Liver (tissue), 9 donors: ENCODE data around the gene FKTN. TPM values are rescaled to one million over a fixed set of nuclear protein-coding genes. Genes with fewer than 3 reads are reported as not detected.
A peak's percentile ranks its signal among the peaks of the same experiment; 100 is the strongest.

ENCODE experiments used
- DNase-seq: peaks from one replicate; pipeline ENCODE4 v3.0.0-alpha.2; 2017; ENCODE audit warnings: low spot score
- H3K27ac ChIP-seq, 2 donors: one replicate each; pipeline ENCODE4 v1.7.0; 2013; ENCODE audit warnings: inconsistent platforms in 2 of 2, low read length in 2 of 2, control low read depth in 1 of 2, low read depth in 1 of 2, mild to moderate bottlenecking in 1 of 2
- H3K27me3 ChIP-seq, 4 donors: one replicate each; pipeline versions ENCODE4 v1.6.1 to v1.7.0; 2013; ENCODE audit warnings: low read length in 3 of 4, inconsistent platforms in 1 of 4, mild to moderate bottlenecking in 1 of 4, moderate library complexity in 1 of 4; ENCODE audit not compliant: control insufficient read depth in 4 of 4, insufficient read depth in 4 of 4
- H3K36me3 ChIP-seq, 4 donors: one replicate each; pipeline versions ENCODE4 v1.6.1 to v1.7.0; 2013; ENCODE audit warnings: low read length in 3 of 4, mild to moderate bottlenecking in 3 of 4, low read depth in 1 of 4, moderate library complexity in 1 of 4; ENCODE audit not compliant: control insufficient read depth in 4 of 4, insufficient read depth in 3 of 4
- H3K4me1 ChIP-seq, 4 donors: one replicate each; pipeline versions ENCODE4 v1.6.1 to v1.7.0; 2013; ENCODE audit warnings: low read length in 3 of 4, mild to moderate bottlenecking in 3 of 4, moderate library complexity in 1 of 4; ENCODE audit not compliant: control insufficient read depth in 4 of 4, insufficient read depth in 4 of 4
- H3K4me3 ChIP-seq, 3 donors: one replicate each; pipeline versions ENCODE4 v1.6.1 to v1.7.0; 2013; ENCODE audit warnings: low read length in 3 of 3, control low read depth in 1 of 3, low read depth in 1 of 3, mild to moderate bottlenecking in 1 of 3
- H3K9ac ChIP-seq, 2 donors: one replicate each; pipeline ENCODE4 v1.7.0; 2013; ENCODE audit warnings: low read length in 2 of 2, mild to moderate bottlenecking in 2 of 2, moderate library complexity in 2 of 2, control low read depth in 1 of 2, low read depth in 1 of 2
- H3K9me3 ChIP-seq, 4 donors: one replicate each; pipeline versions ENCODE4 v1.6.1 to v1.7.0; 2013; ENCODE audit warnings: low read length in 3 of 4; ENCODE audit not compliant: control insufficient read depth in 4 of 4
- EGR1 ChIP-seq, 2 donors: IDR thresholded peaks; 2 replicates each; pipeline ENCODE4 v1.6.1; 2016 to 2018; ENCODE audit warnings: antibody characterized with exemption in 2 of 2, low read depth in 2 of 2
- FOXA1 ChIP-seq: IDR thresholded peaks from 2 replicates; pipeline ENCODE4 v1.6.1; 2016; ENCODE audit warnings: antibody characterized with exemption
- FOXA2 ChIP-seq: IDR thresholded peaks from 2 replicates; pipeline ENCODE4 v1.6.1; 2016; ENCODE audit warnings: antibody characterized with exemption
- GABPA ChIP-seq, 2 donors: IDR thresholded peaks in 1 of 2; conservative IDR thresholded peaks in 1 of 2; 2 replicates each; pipeline ENCODE4 v1.6.1; 2016; ENCODE audit warnings: antibody characterized with exemption in 2 of 2, mild to moderate bottlenecking in 1 of 2, moderate library complexity in 1 of 2
- HNF4A ChIP-seq, 2 donors: conservative IDR thresholded peaks; 2 replicates each; pipeline ENCODE4 v1.6.1; 2016; ENCODE audit warnings: antibody characterized with exemption in 2 of 2, mild to moderate bottlenecking in 2 of 2
- JUND ChIP-seq, 2 donors: IDR thresholded peaks; 2 replicates each; pipeline ENCODE4 v1.6.1; 2016; ENCODE audit warnings: antibody characterized with exemption in 2 of 2
- MAX ChIP-seq: IDR thresholded peaks from 2 replicates; pipeline ENCODE4 v1.6.1; 2016; ENCODE audit warnings: antibody characterized with exemption
- NR2F2 ChIP-seq: IDR thresholded peaks from 2 replicates; pipeline ENCODE4 v1.6.1; 2016; ENCODE audit warnings: antibody characterized with exemption
- RAD21 ChIP-seq, 2 donors: IDR thresholded peaks; 2 replicates each; pipeline ENCODE4 v1.6.1; 2016; ENCODE audit warnings: antibody characterized with exemption in 2 of 2, mild to moderate bottlenecking in 2 of 2
- RXRA ChIP-seq, 2 donors: IDR thresholded peaks; 2 replicates each; pipeline ENCODE4 v1.6.1; 2017 to 2018; ENCODE audit warnings: antibody characterized with exemption in 2 of 2, mild to moderate bottlenecking in 1 of 2
- SP1 ChIP-seq: IDR thresholded peaks from 2 replicates; pipeline ENCODE4 v1.6.1; 2018; ENCODE audit warnings: antibody characterized with exemption, mild to moderate bottlenecking
- YY1 ChIP-seq: IDR thresholded peaks from 2 replicates; pipeline ENCODE4 v1.6.1; 2016; ENCODE audit warnings: antibody characterized with exemption, mild to moderate bottlenecking
- ZBTB33 ChIP-seq: IDR thresholded peaks from 2 replicates; pipeline ENCODE4 v1.6.1; 2016; ENCODE audit warnings: antibody characterized with exemption
- WGBS: extraction: QIAGEN DNeasy Blood & Tissue Kit; methylation state at CpG from one replicate; pipeline ENCODE4 v1.1.7; 2013; 5-methylcytosine and 5-hydroxymethylcytosine counted together
- polyA plus RNA-seq, 2 donors: library from polyadenylated mRNA; stranded (reverse) in 1 of 2; unstranded in 1 of 2; fragments of 200-250 nt in 1 of 2; fragments of >200 nt in 1 of 2; fragmentation: Nextera tagmentation in 1 of 2; extraction: Ambion mirVana in 1 of 2; gene quantifications; one replicate each; pipeline versions ENCODE4 v1.2.1 to v1.2.3, GENCODE V29; 2013 to 2015
- total RNA-seq, 2 donors: library from RNA; depleted of rRNA; stranded (reverse); fragments of >200 nt; gene quantifications; one replicate each; pipeline ENCODE4 v1.2.3, GENCODE V29; 2014
- TF ChIP-seq, protein P1 (sequence below): IDR thresholded peaks from 2 replicates; pipeline ENCODE4 v1.6.1; 2016; ENCODE audit warnings: antibody characterized with exemption
- TF ChIP-seq, protein P2 (sequence below): IDR thresholded peaks from 2 replicates; pipeline ENCODE4 v1.6.1; 2016; ENCODE audit warnings: antibody characterized with exemption, mild to moderate bottlenecking
- TF ChIP-seq, protein P3 (sequence below): fragments of 150-350 bp; IDR thresholded peaks from 2 replicates; pipeline ENCODE4 v1.5.1; 2017; ENCODE audit warnings: improper control_type of control experiment, low read depth, low read length; ENCODE audit not compliant: missing input control
- donor health status: healthy.
- donor health status: healthy.
- donor health status: healthy.
- donor health status: healthy.
- donor health status: healthy.

Gene FKTN
- 1 to 10 TPM; 6.8 to 8.7 TPM for total RNA-seq
- polyA plus RNA-seq: 1 to 10 TPM; 2.0 to 2.1 TPM

GRCh38 chr9:105557804-105558610 is at the start of gene FKTN:
Gene FKTN (plus strand): TSS chr9:105558131. CDS start chr9:105575033, 16,902 bp downstream.
- Histone ChIP-seq H3K27me3 (no peaks in the 10 kb centered on the region), H3K4me3 (peak within 1 kb of the TSS; percentile 88 to 96 (median 96)), H3K9me3 (peaks cover 0 to 3% (median 0%) of the 10 kb centered on the region in 4 donors), H3K36me3 (no peaks in the 10 kb centered on the region), H3K27ac (peak within 1 kb of the TSS; percentile 2 to 42), H3K9ac (peak within 1 kb of the TSS; percentile 35 to 57), H3K4me1 (peaks cover 0 to 9% (median 5%) of the 10 kb centered on the region in 4 donors)
- peak; percentile 82 for DNase-seq
- under 1% methylated on average over 49 of the region's 49 CpGs for WGBS
- TF ChIP-seq ZBTB33 (peak; percentile 32), NR2F2 (no peak), SP1 (peak; percentile 20), YY1 (peak; percentile 88), HNF4A (conservative IDR thresholded peaks at IDR 0.05) (no peak), JUND (IDR thresholded peaks at IDR 0.05) (no peak), GABPA (IDR thresholded peaks at IDR 0.05 in 1 of 2, conservative IDR thresholded peaks at IDR 0.05 in 1 of 2) (peak in 1 of 2 donors; percentile 33), EGR1 (IDR thresholded peaks at IDR 0.05; ENCODE audit: low read depth in 2 of 2) (no peak), FOXA2 (no peak), RXRA (IDR thresholded peaks at IDR 0.05) (peak; percentile 13 to 63), RAD21 (IDR thresholded peaks at IDR 0.05) (peak; percentile 24 to 45), FOXA1 (peak; percentile 41), MAX (peak; percentile 78)
- TF ChIP-seq, protein P1, sequence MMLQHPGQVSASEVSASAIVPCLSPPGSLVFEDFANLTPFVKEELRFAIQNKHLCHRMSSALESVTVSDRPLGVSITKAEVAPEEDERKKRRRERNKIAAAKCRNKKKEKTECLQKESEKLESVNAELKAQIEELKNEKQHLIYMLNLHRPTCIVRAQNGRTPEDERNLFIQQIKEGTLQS: no peak
- TF ChIP-seq, protein P2, sequence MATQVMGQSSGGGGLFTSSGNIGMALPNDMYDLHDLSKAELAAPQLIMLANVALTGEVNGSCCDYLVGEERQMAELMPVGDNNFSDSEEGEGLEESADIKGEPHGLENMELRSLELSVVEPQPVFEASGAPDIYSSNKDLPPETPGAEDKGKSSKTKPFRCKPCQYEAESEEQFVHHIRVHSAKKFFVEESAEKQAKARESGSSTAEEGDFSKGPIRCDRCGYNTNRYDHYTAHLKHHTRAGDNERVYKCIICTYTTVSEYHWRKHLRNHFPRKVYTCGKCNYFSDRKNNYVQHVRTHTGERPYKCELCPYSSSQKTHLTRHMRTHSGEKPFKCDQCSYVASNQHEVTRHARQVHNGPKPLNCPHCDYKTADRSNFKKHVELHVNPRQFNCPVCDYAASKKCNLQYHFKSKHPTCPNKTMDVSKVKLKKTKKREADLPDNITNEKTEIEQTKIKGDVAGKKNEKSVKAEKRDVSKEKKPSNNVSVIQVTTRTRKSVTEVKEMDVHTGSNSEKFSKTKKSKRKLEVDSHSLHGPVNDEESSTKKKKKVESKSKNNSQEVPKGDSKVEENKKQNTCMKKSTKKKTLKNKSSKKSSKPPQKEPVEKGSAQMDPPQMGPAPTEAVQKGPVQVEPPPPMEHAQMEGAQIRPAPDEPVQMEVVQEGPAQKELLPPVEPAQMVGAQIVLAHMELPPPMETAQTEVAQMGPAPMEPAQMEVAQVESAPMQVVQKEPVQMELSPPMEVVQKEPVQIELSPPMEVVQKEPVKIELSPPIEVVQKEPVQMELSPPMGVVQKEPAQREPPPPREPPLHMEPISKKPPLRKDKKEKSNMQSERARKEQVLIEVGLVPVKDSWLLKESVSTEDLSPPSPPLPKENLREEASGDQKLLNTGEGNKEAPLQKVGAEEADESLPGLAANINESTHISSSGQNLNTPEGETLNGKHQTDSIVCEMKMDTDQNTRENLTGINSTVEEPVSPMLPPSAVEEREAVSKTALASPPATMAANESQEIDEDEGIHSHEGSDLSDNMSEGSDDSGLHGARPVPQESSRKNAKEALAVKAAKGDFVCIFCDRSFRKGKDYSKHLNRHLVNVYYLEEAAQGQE: peak; percentile 91
- TF ChIP-seq, protein P3, sequence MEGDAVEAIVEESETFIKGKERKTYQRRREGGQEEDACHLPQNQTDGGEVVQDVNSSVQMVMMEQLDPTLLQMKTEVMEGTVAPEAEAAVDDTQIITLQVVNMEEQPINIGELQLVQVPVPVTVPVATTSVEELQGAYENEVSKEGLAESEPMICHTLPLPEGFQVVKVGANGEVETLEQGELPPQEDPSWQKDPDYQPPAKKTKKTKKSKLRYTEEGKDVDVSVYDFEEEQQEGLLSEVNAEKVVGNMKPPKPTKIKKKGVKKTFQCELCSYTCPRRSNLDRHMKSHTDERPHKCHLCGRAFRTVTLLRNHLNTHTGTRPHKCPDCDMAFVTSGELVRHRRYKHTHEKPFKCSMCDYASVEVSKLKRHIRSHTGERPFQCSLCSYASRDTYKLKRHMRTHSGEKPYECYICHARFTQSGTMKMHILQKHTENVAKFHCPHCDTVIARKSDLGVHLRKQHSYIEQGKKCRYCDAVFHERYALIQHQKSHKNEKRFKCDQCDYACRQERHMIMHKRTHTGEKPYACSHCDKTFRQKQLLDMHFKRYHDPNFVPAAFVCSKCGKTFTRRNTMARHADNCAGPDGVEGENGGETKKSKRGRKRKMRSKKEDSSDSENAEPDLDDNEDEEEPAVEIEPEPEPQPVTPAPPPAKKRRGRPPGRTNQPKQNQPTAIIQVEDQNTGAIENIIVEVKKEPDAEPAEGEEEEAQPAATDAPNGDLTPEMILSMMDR: no peak
